HEK293 (cell line): ENCODE results near the gene RIPOR1.

ENCODE experiments used
- CTCF ChIA-PET: fragments of 350-600 bp; formaldehyde crosslinking; extraction: SDS; loops from one replicate; lab custom pipeline; 2021; ENCODE audit warnings: antibody characterized with exemption; lab: Yijun Ruan, JAX
- POLR2A ChIA-PET: fragments of 300-600 bp; formaldehyde crosslinking; extraction: SDS; loops from one replicate; lab custom pipeline; 2020; ENCODE audit warnings: antibody characterized with exemption, inconsistent platforms; lab: Yijun Ruan, JAX
- H3K27ac ChIP-seq: fragments of 200-500 bp; sonication (Bioruptor generic); 2 replicates; pipeline ENCODE4 v1.5.1; 2014; ENCODE audit warnings: low read depth, low read length, control low read depth, inconsistent platforms; ENCODE audit errors: extremely low read depth
- H3K36me3 ChIP-seq, 2 experiments: fragments of 200-500 bp in 1 of 2; sonication (Bioruptor generic) in 1 of 2; 1 replicate in 1 of 2; 2 replicates in 1 of 2; pipeline ENCODE4 v1.5.1; 2014 to 2017; ENCODE audit warnings: inconsistent platforms in 2 of 2, low read length in 2 of 2; ENCODE audit not compliant: control insufficient read depth in 2 of 2, insufficient read depth in 1 of 2
- H3K4me1 ChIP-seq: fragments of 200-500 bp; sonication (Bioruptor generic); 2 replicates; pipeline ENCODE4 v1.5.1; 2014; ENCODE audit warnings: mild to moderate bottlenecking, low read length, inconsistent platforms; ENCODE audit not compliant: control insufficient read depth, insufficient read depth
- H3K4me3 ChIP-seq: 2 replicates; pipeline ENCODE4 v1.5.1; 2011; ENCODE audit warnings: low read depth, mild to moderate bottlenecking, control low read depth, low read length, moderate library complexity
- H3K9me3 ChIP-seq: fragments of 200-500 bp; sonication (Bioruptor generic); 2 replicates; pipeline ENCODE4 v1.5.1; 2014; ENCODE audit warnings: low read depth, low read length, inconsistent platforms; ENCODE audit not compliant: control insufficient read depth, insufficient read depth
- AEBP2 ChIP-seq: fragments of 450-650 bp; formaldehyde crosslinking; IDR thresholded peaks from 2 replicates; pipeline ENCODE4 v1.5.1; 2016; ENCODE audit warnings: missing biosample characterization, missing genetic modification characterization, borderline replicate concordance
- BCL11A ChIP-seq: fragments of 450-650 bp; formaldehyde crosslinking; IDR thresholded peaks from 2 replicates; pipeline ENCODE4 v1.5.1; 2016; ENCODE audit warnings: low read depth, missing biosample characterization, missing genetic modification characterization
- BCL6B ChIP-seq: fragments of 450-650 bp; formaldehyde crosslinking; IDR thresholded peaks from 2 replicates; pipeline ENCODE4 v1.5.1; 2017; ENCODE audit warnings: missing biosample characterization, missing genetic modification characterization
- PRDM1 ChIP-seq: fragments of 450-650 bp; formaldehyde crosslinking; IDR thresholded peaks from 2 replicates; pipeline ENCODE4; 2016; ENCODE audit warnings: missing biosample characterization, missing genetic modification characterization
- TSHZ1 ChIP-seq: fragments of 450-650 bp; formaldehyde crosslinking; IDR thresholded peaks from 2 replicates; pipeline ENCODE4 v1.5.1; 2016; ENCODE audit warnings: missing biosample characterization, missing genetic modification characterization, borderline replicate concordance
- YY2 ChIP-seq: fragments of 450-650 bp; formaldehyde crosslinking; IDR thresholded peaks from 2 replicates; pipeline ENCODE4 v1.5.1; 2016; ENCODE audit warnings: missing biosample characterization, missing genetic modification characterization
- ZBTB17 ChIP-seq: fragments of 450-650 bp; formaldehyde crosslinking; IDR thresholded peaks from 2 replicates; pipeline ENCODE4 v1.5.1; 2016; ENCODE audit warnings: missing biosample characterization, missing genetic modification characterization
- ZBTB26 ChIP-seq: fragments of 450-650 bp; formaldehyde crosslinking; optimal IDR thresholded peaks from 2 replicates; pipeline ENCODE3; 2016; ENCODE audit warnings: missing biosample characterization, mild to moderate bottlenecking, missing genetic modification characterization
- ZBTB6 ChIP-seq: fragments of 450-650 bp; formaldehyde crosslinking; IDR thresholded peaks from 2 replicates; pipeline ENCODE4 v1.5.1; 2017; ENCODE audit warnings: missing biosample characterization, missing genetic modification characterization
- ZNF146 ChIP-seq: fragments of 450-650 bp; formaldehyde crosslinking; IDR thresholded peaks from 2 replicates; pipeline ENCODE4 v1.5.1; 2016; ENCODE audit warnings: missing biosample characterization, missing genetic modification characterization
- ZNF335 ChIP-seq: fragments of 450-650 bp; formaldehyde crosslinking; conservative IDR thresholded peaks from 2 replicates; pipeline ENCODE4 v1.5.1; 2016; ENCODE audit warnings: missing biosample characterization, missing genetic modification characterization
- ZNF521 ChIP-seq: fragments of 450-650 bp; formaldehyde crosslinking; IDR thresholded peaks from 2 replicates; pipeline ENCODE4 v1.5.1; 2017; ENCODE audit warnings: missing biosample characterization, mild to moderate bottlenecking, missing genetic modification characterization
- ZNF585B ChIP-seq: fragments of 450-650 bp; formaldehyde crosslinking; IDR thresholded peaks from 2 replicates; pipeline ENCODE4 v1.5.1; 2016; ENCODE audit warnings: missing biosample characterization, missing genetic modification characterization

Gene RIPOR1

GRCh38 chr16:67516296-67517154, 12.1 kb upstream of the RIPOR1 start:
- POLR2A ChIA-PET = interaction anchor here (0.5 to 1.3 kb wide), 4 partner anchors 36 to 268 kb away, joined by 3 read pairs; partner anchors contain the start of genes ACD, ATP6V0D1 and HSD11B2
- H3K9me3 ChIP-seq = no peaks in the 10 kb centered on the region
- H3K27ac ChIP-seq = no peak overlapping the region

More at GRCh38 chr16:67516296-67517154, 12.1 kb upstream of the RIPOR1 start:
- CTCF ChIA-PET = interaction anchor here (0.6 to 5.6 kb wide), 24 partner anchors 10 to 563 kb away, joined by 3 to 92 read pairs (median 3); partner anchors contain the start of genes ATP6V0D1 and CARMIL2
- TF ChIP-seq ZNF521 (tag by site-specific recombination) = no peak
- no peak for TF ChIP-seq BCL6B (tag by site-specific recombination)
- TF ChIP-seq ZNF146 (tag by site-specific recombination) = no peak
- no peak for TF ChIP-seq ZBTB6
- no peak for TF ChIP-seq ZNF585B (tag by site-specific recombination)
- no peak for TF ChIP-seq AEBP2
- TF ChIP-seq TSHZ1 (tag by site-specific recombination) = no peak
- TF ChIP-seq ZBTB26 (tag by site-specific recombination) = no peak
- TF ChIP-seq BCL11A (tag by site-specific recombination) = no peak
- no peak for TF ChIP-seq ZNF335 (tag by site-specific recombination)
- peak; percentile 8; the same call in 1 of the 2 replicates for TF ChIP-seq ZBTB17 (tag by site-specific recombination)
- peak; percentile 92 for TF ChIP-seq PRDM1 (tag by site-specific recombination)
- no peak for TF ChIP-seq YY2 (tag by site-specific recombination)
- H3K4me1 ChIP-seq = no peaks in the 10 kb centered on the region
- no peaks in the 10 kb centered on the region for H3K36me3 ChIP-seq
- H3K4me3 ChIP-seq = no peak overlapping the region
